NCI-H1930 (cell line): ENCODE measurements around the gene RERG.
"Not testable (repeated sequence)": the region's sequence is repeated elsewhere in the genome, so short reads cannot be mapped to it uniquely, and the experiment has no call there.

Experiments used
- DNase-seq, 2 experiments: peaks; one replicate each; lab custom pipeline; 2025; lab: John Stamatoyannopoulos, UW

RERG gene

DNA sequence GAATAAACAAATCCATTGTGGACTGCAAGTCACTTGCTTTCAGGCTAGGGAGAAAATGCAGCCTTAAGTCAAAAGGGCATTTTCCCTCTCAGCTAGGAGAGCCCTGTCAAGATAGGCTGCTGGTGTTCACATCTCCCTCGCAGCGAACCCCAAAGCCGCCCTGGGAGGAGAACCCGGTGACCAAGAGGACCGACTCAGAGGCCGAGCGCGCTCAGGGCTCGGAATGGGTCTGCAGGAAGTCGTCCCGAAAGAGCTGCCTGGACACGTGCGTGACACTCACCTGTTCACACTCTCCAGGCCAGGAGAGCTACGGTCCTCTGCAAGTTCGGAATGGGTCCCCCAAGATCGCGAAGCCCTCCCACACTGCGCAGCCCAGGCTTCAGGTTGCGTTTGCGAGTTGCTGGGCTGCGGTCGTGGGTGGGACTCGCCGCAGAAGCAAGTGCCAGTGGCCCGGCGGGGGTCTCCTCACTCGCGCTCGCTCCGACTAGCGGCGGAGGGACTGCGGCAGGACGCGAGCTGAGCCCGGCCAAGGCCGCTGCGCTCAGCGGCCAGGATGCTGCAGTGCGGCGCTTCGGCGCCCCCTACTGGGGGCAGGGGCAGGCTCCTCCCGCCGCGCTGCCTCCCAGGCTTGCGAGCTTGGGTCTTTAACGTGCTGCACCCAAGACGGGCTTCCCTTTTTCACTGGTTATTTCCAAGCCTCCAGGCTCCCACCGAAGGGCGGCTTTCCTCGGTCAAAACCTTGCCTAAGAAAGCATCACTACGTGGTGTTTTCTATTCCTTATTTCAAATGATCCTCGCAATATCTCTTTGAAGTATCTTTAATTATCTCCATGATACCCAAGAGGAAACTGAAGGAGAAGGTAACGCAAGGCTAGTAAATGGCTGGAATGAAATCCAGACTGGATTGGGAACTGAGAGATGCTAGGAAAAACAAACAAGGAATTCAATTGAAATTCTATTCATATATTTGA, at the start of gene RERG:
Gene RERG (minus strand): TSS at position 503 of the 971 bp plus-strand sequence. CDS start 3,928 bp downstream, outside the sequence.
- DNase-seq: peak; percentile 78 to 91

DNA sequence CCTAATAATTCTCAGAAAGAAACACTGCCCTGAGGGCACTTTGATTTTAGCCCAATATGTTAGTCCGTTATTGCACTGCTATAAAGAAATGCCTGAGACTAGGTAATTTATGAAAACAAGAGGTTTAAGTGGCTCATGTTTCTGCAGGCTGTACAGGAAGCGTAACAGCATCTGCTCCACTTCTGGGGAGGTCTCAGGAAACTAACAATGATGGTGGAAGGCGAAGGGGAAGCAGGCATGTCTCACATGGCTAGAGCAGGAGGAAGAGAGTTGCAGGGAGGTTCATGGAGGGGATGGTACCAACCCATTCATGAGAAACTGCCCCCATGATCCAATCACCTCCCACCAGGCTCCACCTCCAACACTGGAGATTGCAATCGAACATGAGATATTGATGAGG, 49.4 kb upstream of the RERG start:
- DNase-seq: no peak

- DNase-seq: peak; percentile 65 to 76
Observed at GRCh38 chr12:15268927-15269552, 47.8 kb upstream of the RERG start.

DNA sequence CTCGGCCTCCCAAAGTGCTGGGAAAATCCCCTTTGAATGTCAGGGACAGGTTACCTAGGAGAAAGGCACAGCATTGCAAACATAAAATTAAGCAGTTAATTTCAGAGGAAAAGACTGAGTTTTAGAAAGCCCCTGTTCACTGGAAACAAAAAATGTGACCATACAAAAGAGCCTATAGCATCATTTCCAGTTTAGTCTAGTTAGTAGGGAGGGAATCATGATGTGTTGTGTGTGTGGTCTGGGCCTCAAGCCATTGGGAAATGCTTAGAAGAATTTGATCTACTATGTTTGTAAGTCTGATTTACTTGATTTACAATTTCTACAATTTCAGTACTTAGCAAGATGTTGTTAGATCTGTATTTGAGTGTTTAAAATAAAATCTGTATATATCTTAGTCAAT, 47.1 kb upstream of the RERG start:
- no peak for DNase-seq

DNA sequence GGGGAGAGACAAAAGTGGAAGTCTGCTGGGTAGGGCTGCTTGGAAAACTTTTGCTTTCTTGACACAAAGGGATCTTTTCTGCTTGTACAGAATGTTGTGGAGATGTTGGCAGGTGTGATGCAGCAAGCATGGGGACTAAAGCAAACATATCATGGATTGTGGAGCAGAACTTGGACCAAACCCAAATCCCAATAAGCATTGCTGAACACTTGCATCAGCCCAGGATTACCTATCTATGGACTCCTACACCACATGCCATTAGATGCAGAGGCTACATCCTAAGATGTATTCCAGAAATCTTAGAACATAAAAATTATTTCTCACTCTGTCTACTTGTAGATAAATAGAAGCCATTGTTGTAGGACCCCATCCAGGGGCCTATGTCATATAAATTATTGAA, 44.7 kb upstream of the RERG start:
- peak in 1 of 2 experiments; percentile 11 for DNase-seq

DNA sequence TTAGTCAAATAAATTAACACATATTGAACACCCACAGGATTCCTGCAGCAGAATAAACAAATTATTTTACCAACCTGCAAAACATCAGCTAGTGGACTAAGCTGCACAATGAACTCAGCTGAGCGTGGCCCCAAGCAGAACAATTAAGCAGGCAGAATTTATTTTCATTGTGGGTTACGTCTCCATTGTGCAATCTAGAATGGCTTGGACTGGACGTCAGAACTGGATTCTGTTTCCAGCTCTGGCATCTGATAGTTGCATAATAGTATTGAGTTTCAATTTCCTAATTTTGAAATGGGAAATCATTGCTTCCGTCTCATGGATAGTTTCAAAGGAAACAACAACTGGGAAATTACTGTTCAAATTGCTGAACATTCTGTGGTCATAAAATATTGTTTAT, 35.5 kb upstream of the RERG start:
- peak; percentile 50 to 70 for DNase-seq

GRCh38 chr12:15253990-15254389, 32.8 kb upstream of the RERG start:
- no peak for DNase-seq

DNA sequence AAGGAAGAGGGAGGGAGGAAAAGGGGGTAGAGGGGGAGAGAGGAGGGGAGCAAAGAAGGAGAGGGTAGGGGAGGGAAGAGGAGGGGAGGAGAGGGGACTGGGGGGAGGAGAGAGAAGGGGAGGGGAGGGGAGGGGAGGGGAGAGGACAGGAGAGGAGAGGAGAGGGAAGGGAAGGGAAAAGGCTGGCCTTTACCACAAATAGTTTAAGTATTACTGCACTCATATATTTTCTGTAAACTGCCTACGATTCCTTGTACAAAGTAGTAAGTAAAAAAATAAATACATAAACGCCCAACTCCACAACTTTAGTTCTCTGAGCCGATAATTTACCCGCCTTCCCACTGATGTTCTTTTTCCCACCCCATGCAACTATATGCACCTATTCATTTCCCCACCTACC, 23.7 kb upstream of the RERG start:
- DNase-seq: no peak

GRCh38 chr12:15244341-15244740, 23.1 kb upstream of the RERG start:
- DNase-seq: no peak

DNA sequence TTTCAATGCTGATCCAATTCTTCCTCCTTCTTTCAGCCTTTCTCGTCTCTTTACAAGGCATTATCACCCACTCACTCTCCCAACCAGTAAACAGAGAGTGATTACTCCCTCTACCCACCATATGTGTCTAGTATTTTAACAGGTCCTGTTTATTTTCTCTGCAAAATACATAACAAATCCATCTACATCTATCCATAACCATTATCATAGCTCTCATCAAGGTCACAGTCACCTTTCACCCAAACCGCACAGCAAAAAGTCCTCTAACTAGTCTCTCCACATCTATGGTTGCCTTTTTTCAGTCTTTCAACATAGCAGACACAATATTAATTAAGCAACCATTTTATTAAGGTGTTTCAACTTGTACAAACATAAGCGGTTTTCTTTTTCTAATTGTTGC, 21.9 kb upstream of the RERG start:
- DNase-seq: no peak

GRCh38 chr12:15240898-15241297, 19.7 kb upstream of the RERG start:
- DNase-seq: no peak

- DNase-seq: no peak
Observed at GRCh38 chr12:15234508-15234907, 13.3 kb upstream of the RERG start.

GRCh38 chr12:15234011-15234410, 12.8 kb upstream of the RERG start:
- no peak for DNase-seq

DNA sequence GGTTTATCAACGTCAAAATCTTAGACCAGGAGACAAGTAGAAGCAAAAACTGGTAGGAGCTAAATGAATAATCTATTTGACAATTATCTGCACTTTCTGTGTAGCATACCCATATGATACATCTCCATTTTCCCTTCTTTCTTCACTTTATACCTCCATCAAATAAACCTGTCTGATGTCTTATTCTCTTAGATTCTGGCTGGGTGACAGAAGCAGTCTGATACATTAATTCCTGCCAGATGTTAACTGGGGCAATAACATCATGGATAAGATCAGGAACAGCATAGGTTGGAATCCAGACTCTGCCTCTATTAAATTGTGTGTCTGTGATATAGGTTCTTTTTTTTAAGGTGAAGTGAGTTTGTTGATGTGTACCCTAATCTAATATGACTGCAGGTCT, 11.7 kb upstream of the RERG start:
- no peak for DNase-seq

- DNase-seq: no peak
Observed at GRCh38 chr12:15231493-15231892, 10.3 kb upstream of the RERG start.

GRCh38 chr12:15230751-15231150, 9.5 kb upstream of the RERG start:
- no peak for DNase-seq

DNA sequence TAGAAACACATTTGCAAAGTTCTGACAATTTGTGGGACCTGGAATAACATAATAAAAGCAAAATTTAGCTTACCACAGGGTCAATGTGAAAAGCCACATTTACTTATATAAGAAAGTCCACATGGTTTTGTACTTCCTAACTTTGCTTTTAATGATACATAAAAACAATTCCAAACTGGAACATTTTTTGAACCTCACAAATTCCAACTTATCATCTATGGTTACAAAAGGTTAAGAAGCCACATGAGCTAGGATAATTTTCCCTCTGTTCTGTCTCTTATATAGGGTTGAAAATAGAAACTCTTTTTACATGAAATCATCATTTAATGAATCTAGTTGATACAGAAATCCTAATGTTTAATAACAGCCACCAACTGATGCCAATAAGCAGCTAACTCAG, 8.9 kb upstream of the RERG start:
- no peak for DNase-seq

DNA sequence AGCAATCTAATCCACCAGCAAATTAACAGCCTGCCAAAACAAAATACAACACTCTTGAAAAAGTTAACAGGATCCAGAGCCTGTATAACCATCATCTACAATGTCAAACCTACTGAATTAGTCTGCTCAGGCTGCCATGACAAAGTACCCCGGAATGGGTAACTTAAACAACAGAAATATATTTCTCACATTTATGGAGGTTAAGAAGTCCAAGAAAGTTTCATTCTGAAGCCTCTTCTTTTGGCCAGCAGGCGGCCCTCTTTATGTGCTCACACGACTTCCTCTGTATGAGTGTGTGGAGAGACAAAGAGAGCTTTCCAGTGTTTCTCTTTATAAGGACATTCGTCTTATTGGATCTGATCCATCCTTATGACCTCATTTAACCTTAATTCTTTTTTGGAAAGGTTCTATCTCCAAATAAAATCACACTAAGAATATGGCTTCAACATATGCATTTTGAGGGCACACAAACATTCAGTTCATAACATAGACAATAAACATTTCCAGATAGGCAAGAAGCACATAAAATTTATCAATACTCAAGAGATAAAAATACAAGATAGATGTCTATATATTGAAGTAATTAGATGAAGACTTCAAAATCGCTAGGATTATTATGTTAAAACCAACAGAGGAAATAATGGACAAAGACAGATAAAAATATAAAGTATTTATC, 5.9 kb upstream of the RERG start:
- no peak for DNase-seq

- DNase-seq: not testable (repeated sequence)
Observed at GRCh38 chr12:15225863-15226218, 4.6 kb upstream of the RERG start.

- no peak for DNase-seq
Observed at GRCh38 chr12:15225136-15225862, 4.1 kb upstream of the RERG start.

DNA sequence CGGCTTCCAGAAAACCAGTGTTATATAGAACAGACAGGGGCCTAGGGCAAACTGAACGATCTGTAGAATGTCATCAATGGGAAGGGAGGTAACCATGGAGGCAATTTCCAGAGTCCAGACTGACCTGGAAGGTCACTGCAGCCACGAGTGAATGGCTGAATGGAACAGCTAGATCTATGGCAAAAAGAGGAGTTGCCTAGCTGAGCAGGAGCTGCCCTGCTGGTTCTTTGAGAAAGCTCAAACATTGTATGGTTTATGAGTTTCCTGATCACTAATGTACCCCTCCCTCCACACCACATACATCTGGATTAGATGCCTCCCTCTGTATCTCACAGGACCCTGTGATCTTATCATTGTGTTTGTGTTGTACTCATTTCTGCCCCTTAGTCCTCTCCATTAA, 1.0 kb upstream of the RERG start:
- no peak for DNase-seq

GRCh38 chr12:15220451-15220850, 766 bp downstream of the RERG start:
- no peak for DNase-seq
